ENCODE data around the gene GRID2. TPM values are rescaled to one million over a fixed set of nuclear protein-coding genes. Genes with fewer than 3 reads are reported as not detected.

GRID2 gene
- total and polyA plus RNA-seq, 2 of the 4 experiments (the other 2 are of a cell fraction): under 0.01 TPM; not detected in 1

- Histone ChIP-seq H2AK5ac (ENCODE audit: low read depth, low read length) (no peak overlapping the region), H2AK9ac (replicated peaks; ENCODE audit: low read depth, low read length, poor library complexity) (no peak overlapping the region), H2BK15ac (ENCODE audit: low read depth, low read length) (no peak overlapping the region), H4K91ac (ENCODE audit: insufficient read depth, low read depth, low read length) (no peak overlapping the region), H3K18ac (ENCODE audit: low read depth, low read length) (no peak overlapping the region), H3K9me1 (ENCODE audit: insufficient read depth, low read length) (no peaks in the 10 kb centered on the region), H3K14ac (replicated peaks; ENCODE audit: low read depth, low read length) (no peak overlapping the region), H3K4me2 (ENCODE audit: low read depth, low read length) (no peak overlapping the region), H2BK20ac (ENCODE audit: low read depth, low read length) (no peak overlapping the region), H3K4me1 (ENCODE audit: control insufficient read depth, insufficient read depth, low read length) (no peaks in the 10 kb centered on the region), H3K9ac (ENCODE audit: low read depth, low read length) (no peak overlapping the region), H2BK5ac (ENCODE audit: low read depth, low read length, poor library complexity, severe bottlenecking) (no peak overlapping the region), H4K5ac (ENCODE audit: low read depth, low read length) (no peak overlapping the region), H3K79me1 (ENCODE audit: low read depth in 1 of 2, low read length in 2 of 2) (no peaks in the 10 kb centered on the region), H4K8ac (ENCODE audit: low read depth in 2 of 2, low read length in 2 of 2) (no peak overlapping the region), H3K27ac (ENCODE audit: insufficient read depth, low read length) (no peak overlapping the region), H3K27me3 (ENCODE audit: control insufficient read depth, insufficient read depth, low read length) (no peaks in the 10 kb centered on the region), H3K4me3 (ENCODE audit: insufficient read depth, low read depth, low read length) (no peak overlapping the region), H3K56ac (ENCODE audit: extremely low read depth, insufficient read depth, low read length) (no peak overlapping the region), H3K4ac (ENCODE audit: low read depth, low read length) (no peak overlapping the region), H3K9me3 (ENCODE audit: control insufficient read depth, insufficient read depth, low read length) (no peaks in the 10 kb centered on the region), H2AFZ (replicated peaks; ENCODE audit: low read length, poor library complexity) (no peak overlapping the region), H4K20me1 (ENCODE audit: insufficient read depth, low read length) (no peaks in the 10 kb centered on the region), H2BK120ac (ENCODE audit: low read depth, low read length) (no peak overlapping the region), H3K36me3 (ENCODE audit: control insufficient read depth, insufficient read depth, low read length) (no peaks in the 10 kb centered on the region), H3K23ac (ENCODE audit: low read depth, low read length) (no peak overlapping the region)
- TF ChIP-seq BHLHE40 (IDR thresholded peaks at IDR 0.05; ENCODE audit: low read depth, low read length): no peak
- no peak for TF ChIP-seq POLR2A (IDR thresholded peaks at IDR 0.05; ENCODE audit: low read depth, low read length)
- no peak for TF ChIP-seq MAFK (IDR thresholded peaks at IDR 0.05; ENCODE audit: low read depth, low read length)
- no peak for TF ChIP-seq CHD1 (IDR thresholded peaks at IDR 0.05; ENCODE audit: low read depth, low read length)
- no peak for TF ChIP-seq RCOR1 (IDR thresholded peaks at IDR 0.05; ENCODE audit: insufficient replicate concordance, low read length)
- no peak for TF ChIP-seq USF2 (IDR thresholded peaks at IDR 0.05; ENCODE audit: low read depth, low read length)
- TF ChIP-seq MAZ (IDR thresholded peaks at IDR 0.05; ENCODE audit: borderline replicate concordance, low read depth, low read length): no peak
- no peak for TF ChIP-seq RFX5 (IDR thresholded peaks at IDR 0.05; ENCODE audit: low read depth, low read length)
- TF ChIP-seq CTCF (conservative IDR thresholded peaks at IDR 0.05; ENCODE audit: low read depth, low read length): no peak
- no peak for TF ChIP-seq ELK1 (IDR thresholded peaks at IDR 0.05; ENCODE audit: borderline replicate concordance, low read depth, low read length)
- TF ChIP-seq NFE2L2 (IDR thresholded peaks at IDR 0.05; ENCODE audit: low read depth, low read length): no peak
- no peak for TF ChIP-seq SMC3 (IDR thresholded peaks at IDR 0.05; ENCODE audit: low read depth, low read length)
- no peak for TF ChIP-seq MXI1 (IDR thresholded peaks at IDR 0.05; ENCODE audit: borderline replicate concordance, low read depth, low read length)
- no TSS peak for BruUV-seq (replicated peaks)
- intact Hi-C loops (cut with micrococcal nuclease) (no loop called here), in situ Hi-C loops (cut with MboI; ENCODE audit: low sequenced_read_pairs) (no loop called here), dilution Hi-C loops (cut with HindIII; ENCODE audit: low sequenced_read_pairs, unreplicated experiment) (no loop called here)
- DNase-seq: no peak
- CTCF ChIA-PET: no interaction called here
- no CpG with 5 or more reads among the region's 2 CpGs for WGBS, 2 experiments (ENCODE audit: extremely low coverage in 2 of 2, insufficient read length in 1 of 2)
- POLR2A ChIA-PET (ENCODE audit: unreplicated experiment): no interaction called here
- no peak for ATAC-seq (ENCODE audit: low read depth)
These were observed 325.5 kb downstream of the GRID2 start for GRCh38 chr4:92629302-92629701.
